HG02870 (cell line): ENCODE measurements around the gene DLX3.

ENCODE experiments used
- ATAC-seq: cut with Tn5 transposase; IDR thresholded peaks from one replicate; pipeline ENCODE4 v1.9.1; 2021; ENCODE audit warnings: mild to moderate bottlenecking, moderate library complexity; ENCODE audit not compliant: unreplicated experiment

DLX3 gene

DNA sequence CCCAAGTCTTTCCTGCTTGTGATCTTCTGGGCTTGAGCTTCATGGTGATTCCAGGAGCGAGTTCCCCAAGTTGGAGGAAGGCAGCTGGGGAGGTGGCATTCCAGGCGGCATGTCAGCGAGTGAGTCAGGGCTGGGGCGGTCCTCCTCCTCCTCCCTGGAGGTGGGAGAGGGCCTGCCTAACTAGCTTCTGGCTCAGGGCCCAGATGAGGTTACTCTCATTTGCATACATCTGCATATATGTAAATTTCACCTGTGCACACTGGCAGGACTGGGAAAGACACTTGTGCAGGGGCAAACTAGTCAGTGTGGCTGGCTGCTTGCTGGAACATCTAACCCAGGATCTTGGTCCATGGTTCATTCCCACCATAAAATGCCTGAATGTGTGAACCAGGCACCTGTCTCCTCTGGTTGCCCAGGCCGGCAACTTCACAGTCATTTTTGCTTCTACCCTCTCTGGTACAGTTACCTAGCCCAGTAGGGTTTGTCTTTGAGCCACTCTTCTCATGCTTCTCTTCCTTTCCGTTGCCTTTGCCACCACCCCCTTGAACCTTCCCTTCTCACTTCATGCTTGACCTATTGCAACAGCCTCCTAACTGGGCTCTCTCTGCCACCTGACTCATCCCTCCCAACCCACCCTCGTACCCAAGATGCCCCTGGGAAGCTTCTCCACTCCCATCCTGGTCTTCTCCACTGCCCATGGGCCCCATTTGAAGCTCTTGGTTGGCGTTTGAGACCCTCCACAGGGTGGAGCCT, 35.7 kb downstream of the DLX3 start:
- no peak for ATAC-seq

DNA sequence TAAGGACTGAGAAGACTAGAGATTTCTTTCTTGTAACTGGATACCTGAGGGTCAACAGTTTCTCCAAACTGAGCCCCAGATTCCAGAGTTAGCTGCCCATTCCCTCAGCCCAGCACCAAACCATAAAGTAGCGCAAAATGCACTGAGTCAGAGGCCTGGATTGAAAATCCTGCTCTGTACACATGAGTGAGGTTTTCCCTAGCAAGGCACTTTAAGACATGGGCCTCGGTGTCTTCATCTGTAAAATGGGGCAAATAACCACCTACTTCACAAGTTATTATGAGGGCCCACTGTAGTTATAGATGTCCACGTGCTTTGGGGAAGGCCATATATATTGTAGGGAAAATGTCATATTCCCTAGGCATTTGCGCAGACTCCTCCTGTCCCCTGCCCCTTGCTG, 36.3 kb downstream of the DLX3 start:
- no peak for ATAC-seq

DNA sequence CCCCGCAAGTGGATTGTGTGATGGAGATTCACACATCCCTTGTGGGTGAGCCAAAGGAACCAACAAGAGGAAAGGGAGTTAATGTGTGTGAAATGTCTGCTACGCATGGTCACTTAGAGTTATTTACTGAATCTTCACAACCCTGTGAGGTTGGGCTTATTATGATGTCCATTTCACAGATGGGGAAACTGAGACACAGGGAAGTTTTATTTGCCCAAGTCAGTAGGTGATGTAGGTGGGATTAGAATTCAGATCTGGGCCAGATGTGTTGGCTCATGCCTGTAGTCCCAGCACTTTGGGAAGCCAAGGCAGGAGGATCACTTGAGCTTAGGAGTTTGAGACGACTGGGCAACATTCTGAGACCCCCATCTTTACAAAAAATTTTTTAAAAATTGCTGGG, 37.7 kb downstream of the DLX3 start:
- ATAC-seq = no peak

DNA sequence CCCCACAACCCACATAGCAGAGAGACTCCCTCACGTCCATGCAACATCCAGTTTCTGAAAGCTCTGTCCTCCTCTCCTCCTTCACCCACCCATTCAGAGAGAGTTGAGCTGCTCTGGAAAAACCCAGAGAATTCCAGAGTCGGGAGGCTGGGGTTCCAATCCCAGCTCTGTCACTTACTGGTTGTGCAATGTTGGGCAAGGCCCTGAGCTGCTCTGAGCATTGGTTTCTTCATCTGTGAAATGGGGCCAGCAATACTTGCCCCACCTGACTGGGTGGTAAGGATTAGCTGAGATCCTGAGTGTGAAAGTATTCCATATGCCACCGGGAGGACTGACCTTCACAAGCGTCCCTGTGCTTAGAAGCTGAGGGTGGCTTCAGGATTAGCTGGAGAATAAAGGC, 38.2 kb downstream of the DLX3 start:
- ATAC-seq = no peak

DNA sequence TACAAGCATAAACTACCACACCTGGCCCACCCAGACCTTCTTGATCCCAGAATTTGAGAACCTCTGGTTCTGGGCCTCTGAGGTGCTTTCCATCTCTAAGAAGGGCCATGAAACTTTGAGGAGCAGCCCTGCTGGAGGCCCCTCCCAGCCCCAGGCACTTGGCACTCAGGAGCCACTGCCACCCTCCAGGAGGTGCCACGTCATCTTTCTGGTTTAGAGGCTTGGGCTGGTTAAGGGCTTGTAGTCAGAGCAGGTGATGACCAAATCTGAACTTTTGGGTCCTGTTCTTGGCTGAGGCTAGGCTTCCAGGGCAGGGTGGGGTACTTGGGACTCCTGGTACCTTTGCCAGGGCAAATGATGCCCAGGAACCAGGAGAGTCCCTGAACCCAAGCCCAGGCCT, 39.9 kb downstream of the DLX3 start:
- ATAC-seq = no peak

DNA sequence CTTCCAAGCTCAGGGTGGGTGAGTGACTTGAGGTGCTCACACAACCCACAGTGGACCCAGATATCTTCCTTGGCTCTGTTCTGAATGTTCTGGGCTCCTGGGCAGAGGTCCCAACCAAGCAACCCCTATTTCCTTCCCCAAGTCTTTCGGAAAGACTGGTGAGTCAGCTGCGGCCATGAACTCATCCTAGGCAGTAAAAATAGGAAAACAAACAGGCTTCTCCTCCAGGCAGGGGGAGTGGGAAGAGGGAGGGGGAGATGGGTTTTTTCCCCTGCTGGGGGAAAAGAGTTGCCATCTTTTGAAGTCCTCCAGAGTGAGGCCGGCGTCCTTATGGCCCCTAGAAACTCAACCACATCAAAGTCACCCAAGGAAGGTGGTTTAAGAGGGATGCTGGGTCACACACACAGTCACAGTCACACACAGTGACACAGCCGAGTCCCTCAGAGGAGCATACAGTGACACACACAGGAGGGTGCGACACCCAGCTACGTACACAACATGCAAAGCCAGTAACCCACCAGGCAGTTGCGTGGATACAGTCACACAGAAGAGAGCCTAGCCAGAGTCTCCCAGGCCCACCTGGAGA, 42.0 kb downstream of the DLX3 start:
- ATAC-seq = no peak

DNA sequence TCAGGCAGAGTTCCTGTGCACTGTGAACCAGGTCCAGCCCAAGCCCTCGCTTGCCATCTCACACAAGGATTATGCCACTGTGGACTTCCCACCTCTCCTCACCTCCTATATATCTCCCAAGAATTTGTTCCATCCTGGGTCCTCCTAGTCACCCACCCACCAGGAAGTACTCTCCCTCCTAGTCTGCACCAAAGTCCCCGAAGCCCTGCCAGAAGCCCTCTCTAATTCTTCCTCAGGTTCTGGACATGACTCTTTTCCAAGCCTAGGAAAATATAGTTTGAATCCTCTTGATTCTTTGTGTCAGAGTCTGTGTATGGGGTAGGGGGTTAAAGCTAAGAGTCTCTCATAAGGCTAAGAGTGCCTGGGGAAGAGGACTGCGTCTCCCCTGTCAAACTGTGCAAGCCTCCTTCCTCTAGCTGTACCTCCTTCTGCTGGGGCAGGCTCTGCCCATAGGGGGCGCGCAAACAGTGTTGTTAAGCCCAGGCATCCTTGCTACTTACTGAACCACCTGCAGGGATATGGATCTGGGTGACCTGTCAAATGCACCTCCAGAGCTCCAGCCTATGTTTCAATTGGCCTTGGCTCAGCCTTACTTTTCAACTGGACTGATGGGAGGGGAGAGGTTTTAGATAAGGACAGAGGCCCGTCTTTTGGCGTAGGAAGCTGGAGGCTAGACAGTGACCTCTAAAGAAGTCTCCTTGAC, 42.7 kb downstream of the DLX3 start:
- no peak for ATAC-seq

DNA sequence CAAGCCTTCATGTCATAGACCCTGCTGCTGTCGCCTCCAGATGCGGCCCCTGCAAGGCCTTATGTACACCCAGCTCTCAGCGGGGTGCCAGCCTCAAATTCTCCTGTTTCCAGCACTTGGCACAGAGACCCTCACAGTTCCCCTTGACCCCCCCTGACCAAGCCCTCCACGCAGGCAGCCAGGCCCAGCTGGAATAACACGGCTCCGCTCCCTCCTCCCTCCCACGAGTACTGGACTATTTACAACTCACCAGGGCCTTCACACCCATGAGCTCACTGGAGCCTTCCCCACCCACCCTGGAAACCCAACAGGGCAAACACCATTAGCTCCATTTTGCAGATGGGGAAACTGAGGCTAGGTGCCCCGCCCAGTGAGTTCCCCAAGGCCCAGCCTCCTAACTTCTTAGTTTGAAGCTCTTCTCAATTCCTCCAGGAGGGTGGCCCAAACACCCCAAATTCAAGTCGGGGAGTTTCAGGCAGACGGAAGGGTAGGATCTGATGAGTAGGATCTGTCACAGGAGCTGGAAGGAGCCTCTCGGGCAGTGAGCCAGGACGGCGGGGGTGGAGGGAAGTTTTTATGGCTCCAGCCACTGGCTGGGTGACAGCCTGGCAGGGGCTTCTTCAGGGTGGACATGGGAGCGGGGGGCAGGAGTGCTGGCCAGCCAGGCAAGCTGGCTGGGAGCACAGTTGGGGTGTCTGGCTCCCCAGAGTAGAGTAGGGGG, 43.5 kb downstream of the DLX3 start:
- no peak for ATAC-seq

DNA sequence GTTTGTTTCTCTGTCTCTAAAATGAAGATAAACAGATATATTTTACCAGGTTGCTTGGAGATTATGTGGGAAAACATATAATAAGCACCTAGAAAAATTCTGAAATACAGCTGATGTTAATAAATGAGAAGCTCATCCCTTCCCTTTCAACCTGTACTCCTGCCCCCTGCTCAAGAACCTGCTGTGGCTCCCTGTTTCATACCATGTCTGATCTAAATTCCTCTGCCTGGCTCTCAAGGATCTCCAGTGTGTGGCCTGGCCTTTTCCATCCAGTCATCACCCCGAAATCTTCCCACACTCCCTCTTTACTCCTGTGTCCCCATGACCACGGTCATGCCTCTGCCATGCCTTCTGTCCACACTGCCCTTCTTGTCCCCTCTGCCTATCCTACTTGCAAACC, 45.4 kb downstream of the DLX3 start:
- ATAC-seq = no peak

DNA sequence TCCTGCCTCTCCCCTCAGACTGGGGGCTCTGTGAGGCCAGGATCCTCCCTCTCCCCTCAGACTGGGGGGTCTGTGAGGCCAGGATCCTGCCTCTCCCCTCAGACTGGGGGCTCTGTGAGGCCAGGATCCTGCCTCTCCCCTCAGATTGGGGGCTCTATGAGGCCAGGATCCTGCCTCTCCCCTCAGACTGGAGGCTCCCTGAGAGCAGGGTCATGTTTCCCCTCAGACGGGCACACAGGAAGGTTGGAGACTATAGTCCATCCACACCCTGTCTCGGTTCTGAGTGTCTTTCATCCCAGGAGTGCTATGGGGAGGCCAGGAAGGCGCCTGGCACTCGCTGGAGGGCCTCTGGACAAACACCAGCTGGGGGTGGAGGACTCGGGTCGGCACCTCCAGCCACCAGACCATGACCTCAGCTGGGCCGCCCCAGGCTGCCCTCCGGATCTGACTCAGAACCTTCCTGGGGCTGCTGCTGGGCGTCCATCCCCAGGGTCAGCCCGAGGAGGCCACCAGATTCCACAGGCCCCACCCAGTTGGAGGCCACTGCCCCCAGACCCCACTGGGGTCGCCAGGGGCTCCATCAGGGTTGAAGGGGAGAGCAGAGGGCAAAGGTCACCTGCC, 48.0 kb downstream of the DLX3 start:
- no peak for ATAC-seq

DNA sequence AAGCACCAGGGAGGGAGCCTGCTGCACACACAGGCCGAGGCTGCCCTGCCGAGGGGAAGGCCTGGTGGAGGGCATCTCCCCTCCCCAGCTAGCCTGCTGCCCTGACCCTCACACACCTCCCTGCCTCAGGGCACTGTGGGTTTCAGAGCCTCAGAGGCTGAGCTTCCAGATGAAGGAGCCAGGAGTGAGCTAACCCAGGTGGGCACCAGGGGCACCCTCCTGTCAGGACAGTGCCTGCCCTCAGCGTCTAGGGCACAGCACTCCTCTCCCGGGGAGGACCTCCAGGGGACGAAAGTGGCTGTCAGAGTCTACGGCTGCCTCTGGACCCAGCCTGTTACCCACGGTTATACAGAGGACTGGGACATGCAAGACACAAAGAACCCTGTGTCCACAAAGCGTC, 48.8 kb downstream of the DLX3 start:
- ATAC-seq = no peak

DNA sequence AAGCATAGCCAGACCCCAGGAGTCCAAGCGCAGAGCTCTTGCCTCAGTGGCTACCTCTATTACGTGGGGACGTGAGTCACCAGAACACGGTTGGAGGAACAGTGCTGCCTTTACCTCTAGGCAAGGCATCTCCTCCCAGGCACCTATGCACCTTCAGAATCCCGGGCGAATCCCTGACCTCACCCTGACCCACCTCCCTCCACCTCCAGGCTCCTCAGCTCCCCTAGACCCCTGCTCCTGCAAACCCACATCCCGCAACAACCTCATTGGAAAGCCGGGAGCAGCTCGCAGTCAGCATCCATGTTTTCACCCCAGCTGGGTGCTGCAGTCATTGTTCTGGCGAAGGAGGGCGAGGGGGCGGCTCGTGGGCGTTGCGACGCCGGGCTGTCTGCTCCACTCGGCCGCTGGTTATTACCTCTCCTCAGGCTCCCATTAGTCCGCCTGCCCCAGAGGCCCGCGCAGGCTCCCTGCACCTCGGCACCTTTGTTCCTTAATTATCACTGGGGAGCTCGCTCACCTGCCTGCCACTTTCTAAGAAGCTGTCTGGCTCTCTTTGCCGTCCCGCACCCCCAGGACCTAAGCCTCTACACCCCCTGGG, 50.7 kb downstream of the DLX3 start:
- ATAC-seq = no peak

DNA sequence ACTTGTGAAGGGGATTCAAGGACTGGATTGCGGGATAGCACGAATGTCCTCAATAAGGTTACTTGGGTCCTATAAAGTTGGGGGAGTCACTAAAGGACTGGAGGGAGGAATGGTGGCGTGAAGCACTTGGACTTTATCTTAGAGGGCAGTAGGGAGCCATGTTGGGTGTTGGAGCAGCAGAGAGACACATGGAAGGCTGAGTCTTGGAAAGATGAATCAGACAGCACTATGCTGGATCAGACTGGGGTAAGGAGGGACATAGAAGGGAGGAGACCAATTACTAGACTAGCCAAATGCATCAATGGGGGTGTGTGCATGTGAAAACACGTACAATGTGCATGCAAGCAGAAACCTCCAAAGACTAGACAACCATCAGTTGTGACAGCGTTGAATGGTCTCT, 52.1 kb downstream of the DLX3 start:
- ATAC-seq = no peak

DNA sequence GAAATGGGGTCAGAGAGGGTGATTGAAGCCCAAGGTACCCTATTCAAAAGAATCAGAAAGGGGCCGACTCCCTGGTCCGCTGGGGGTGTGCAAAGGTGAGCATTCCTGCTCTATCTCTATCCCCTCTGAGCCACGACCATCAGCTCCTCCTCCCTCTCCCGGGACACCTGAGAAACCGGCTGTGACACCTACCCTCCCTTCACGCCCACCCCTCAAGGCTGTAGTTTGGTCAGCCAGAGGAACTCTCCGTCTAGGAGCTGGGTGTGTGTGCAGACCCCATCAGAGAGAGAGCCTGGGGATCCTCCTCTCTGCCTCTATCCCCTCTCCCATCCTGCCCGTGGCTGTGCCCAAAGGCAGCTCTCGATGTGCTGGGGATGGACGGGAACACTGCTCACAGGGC, 53.6 kb downstream of the DLX3 start:
- ATAC-seq = no peak
